OCI-LY3 (cell line): ENCODE measurements around the gene JARID2.

Experiments used
- H2AFZ ChIP-seq: fragments of 200-600, 300-600 bp; shearing (Covaris generic); 2 replicates; pipeline ENCODE4 v1.6.0; 2014; ENCODE audit warnings: antibody characterized with exemption, low read depth, low read length
- H3K27ac ChIP-seq: fragments of 200-600, 300-600 bp; sonication (generic); 2 replicates; pipeline ENCODE4 v1.5.1; 2014; ENCODE audit warnings: mild to moderate bottlenecking, low read length, moderate library complexity, mixed read lengths
- H3K27me3 ChIP-seq: fragments of 200-600, 300-600 bp; sonication (generic); 2 replicates; pipeline ENCODE4 v1.6.1; 2014; ENCODE audit warnings: low read depth, low read length, mixed read lengths
- H3K36me3 ChIP-seq: fragments of 200-600, 300-600 bp; sonication (generic); replicated peaks from 2 replicates; pipeline ENCODE3; 2014; ENCODE audit warnings: low read depth, low read length, mixed read lengths
- H3K4me1 ChIP-seq: fragments of 300-600, 200-600 bp; sonication (generic); 2 replicates; pipeline ENCODE4 v1.6.1; 2014; ENCODE audit warnings: low read length, mixed read lengths
- H3K4me2 ChIP-seq: fragments of 200-600, 300-600 bp; sonication (generic); 2 replicates; pipeline ENCODE4 v1.6.1; 2014; ENCODE audit warnings: low read length, mixed read lengths
- H3K4me3 ChIP-seq: fragments of 300-600, 200-600 bp; sonication (generic); 2 replicates; pipeline ENCODE4 v1.5.1; 2014; ENCODE audit warnings: antibody characterized with exemption, mild to moderate bottlenecking, low read length, moderate library complexity
- H3K79me2 ChIP-seq: fragments of 300-600, 200-600 bp; shearing (Covaris generic); 2 replicates; pipeline ENCODE4 v1.6.1; 2014; ENCODE audit warnings: mild to moderate bottlenecking, low read length, mixed read lengths
- H3K9ac ChIP-seq: fragments of 300-600, 200-600 bp; shearing (Covaris generic); 2 replicates; pipeline ENCODE4 v1.6.0; 2014; ENCODE audit warnings: mild to moderate bottlenecking, low read length, moderate library complexity
- H3K9me3 ChIP-seq: fragments of 200-600, 300-600 bp; shearing (Covaris generic); 2 replicates; pipeline ENCODE4 v1.6.1; 2014; ENCODE audit warnings: low read length, mixed read lengths; ENCODE audit not compliant: insufficient read depth
- H4K20me1 ChIP-seq: fragments of 200-600, 300-600 bp; sonication (generic); 2 replicates; pipeline ENCODE4 v1.6.1; 2016; ENCODE audit warnings: low read length, mixed read lengths; ENCODE audit not compliant: insufficient read depth
- CTCF ChIP-seq: fragments of 200-600, 300-600 bp; sonication (generic); IDR thresholded peaks from 2 replicates; pipeline ENCODE4 v1.5.1; 2014; ENCODE audit warnings: antibody characterized with exemption, low read length, low read depth
- EZH2phosphoT487 ChIP-seq: fragments of 200-600 bp; shearing (Covaris generic); IDR thresholded peaks from 2 replicates; pipeline ENCODE4 v1.6.1; 2018; ENCODE audit warnings: antibody characterized with exemption, mixed run types, low read depth

The JARID2 gene

GRCh38 chr6:15444081-15444731, 198.3 kb downstream of the JARID2 start:
- peaks cover 4% of the 10 kb centered on the region for H3K4me1 ChIP-seq
- H4K20me1 ChIP-seq: peaks cover 68% of the 10 kb centered on the region
- TF ChIP-seq EZH2phosphoT487 (no peak), CTCF (no peak)
- no peak overlapping the region for H3K27ac ChIP-seq
- H3K4me3 ChIP-seq: no peak overlapping the region
- H3K9ac ChIP-seq: no peak overlapping the region
- no peaks in the 10 kb centered on the region for H3K36me3 ChIP-seq
- H3K27me3 ChIP-seq: no peaks in the 10 kb centered on the region
- no peaks in the 10 kb centered on the region for H3K9me3 ChIP-seq
- no peak overlapping the region for H3K4me2 ChIP-seq
- H2AFZ ChIP-seq: no peak overlapping the region
- H3K79me2 ChIP-seq: peaks cover 62% of the 10 kb centered on the region

GRCh38 chr6:15444881-15445280, 199.0 kb downstream of the JARID2 start:
- Histone ChIP-seq H3K36me3 (no peaks in the 10 kb centered on the region), H3K4me2 (no peak overlapping the region), H4K20me1 (peaks cover 61% of the 10 kb centered on the region), H3K4me1 (peaks cover 4% of the 10 kb centered on the region), H3K9ac (no peak overlapping the region), H3K4me3 (no peak overlapping the region), H3K27ac (no peak overlapping the region), H3K27me3 (no peaks in the 10 kb centered on the region), H3K9me3 (no peaks in the 10 kb centered on the region), H2AFZ (no peak overlapping the region), H3K79me2 (peaks cover 62% of the 10 kb centered on the region)
- peak; percentile 25; the same call in 1 of the 2 replicates for TF ChIP-seq CTCF
- TF ChIP-seq EZH2phosphoT487: no peak

GRCh38 chr6:15447546-15448267, 201.8 kb downstream of the JARID2 start:
- Histone ChIP-seq H3K27me3 (no peaks in the 10 kb centered on the region), H3K36me3 (peaks cover 4% of the 10 kb centered on the region), H3K4me1 (peaks cover 12% of the 10 kb centered on the region), H3K4me3 (no peak overlapping the region), H3K9me3 (no peaks in the 10 kb centered on the region), H2AFZ (no peak overlapping the region), H3K4me2 (no peak overlapping the region), H3K79me2 (peaks cover 42% of the 10 kb centered on the region), H3K27ac (no peak overlapping the region), H4K20me1 (peaks cover 50% of the 10 kb centered on the region), H3K9ac (no peak overlapping the region)
- no peak for TF ChIP-seq EZH2phosphoT487
- no peak for TF ChIP-seq CTCF

- Histone ChIP-seq H3K27me3 (no peaks in the 10 kb centered on the region), H4K20me1 (peaks cover 54% of the 10 kb centered on the region), H3K4me2 (no peak overlapping the region), H3K36me3 (peaks cover 7% of the 10 kb centered on the region), H3K9ac (no peak overlapping the region), H2AFZ (no peak overlapping the region), H3K9me3 (no peaks in the 10 kb centered on the region), H3K79me2 (peaks cover 40% of the 10 kb centered on the region), H3K27ac (no peak overlapping the region), H3K4me1 (peaks cover 13% of the 10 kb centered on the region), H3K4me3 (no peak overlapping the region)
- TF ChIP-seq EZH2phosphoT487: no peak
- TF ChIP-seq CTCF: no peak
These were observed 203.1 kb downstream of the JARID2 start for GRCh38 chr6:15449011-15449410.
